Spleen (tissue), 7 donors: ENCODE measurements around the gene WDR20.

Experiments used
- CTCF ChIP-seq, 11 experiments: fragments of 200-600 bp in 7 of 11; fragments of 450-650 bp in 4 of 11; sonication (generic) in 4 of 11; IDR thresholded peaks in 8 of 11; conservative IDR thresholded peaks in 3 of 11; 1 replicate in 7 of 11; 2 replicates in 4 of 11; pipeline versions ENCODE4 v1.4.0 to v1.8.0; 2016 to 2021; ENCODE audit warnings: antibody characterized with exemption in 11 of 11, inconsistent platforms in 4 of 11, mild to moderate bottlenecking in 1 of 11
- POLR2A ChIP-seq, 3 donors: fragments of 450-650 bp; IDR thresholded peaks; one replicate each; pipeline ENCODE4 v1.5.1; 2017; ENCODE audit warnings: antibody characterized with exemption in 3 of 3, mild to moderate bottlenecking in 1 of 3
- POLR2AphosphoS5 ChIP-seq, 3 donors: sonication (generic); formaldehyde crosslinking; IDR thresholded peaks; one replicate each; pipeline ENCODE4 v1.5.1; 2017; ENCODE audit warnings: antibody characterized with exemption in 3 of 3
- donor health status: DM: no; HTN: no; CAD: no; lungs with moderate emphysema.
- donor health status: DM: no; HTN: no; CAD: no.
- donor health status: DM: no; HTN: no; CAD: no.

GRCh38 chr14:102090713-102091112 is 49.0 kb upstream of the WDR20 start:
- TF ChIP-seq POLR2A (IDR thresholded peaks at IDR 0.05): no peak
- no peak for TF ChIP-seq CTCF (IDR thresholded peaks at IDR 0.05 in 8 of 11, conservative IDR thresholded peaks at IDR 0.05 in 3 of 11)
- TF ChIP-seq POLR2AphosphoS5 (IDR thresholded peaks at IDR 0.05): no peak
